Measurements from ENCODE around the gene TUBGCP6. TPM values are rescaled to one million over a fixed set of nuclear protein-coding genes. Genes with fewer than 3 reads are reported as not detected.

TUBGCP6 gene
- polyA plus RNA-seq, 3 donors, result 3.7 to 72.8 (median 4.3) TPM

- peaks cover 6% of the 10 kb centered on the region for H3K4me1 Mint-ChIP-seq
- intact Hi-C loops (cut with micrococcal nuclease), result no loop called here
- no peaks in the 10 kb centered on the region for H3K9me3 Mint-ChIP-seq
- WGBS (ENCODE audit: insufficient coverage), result 97% methylated on average over 50 of the region's 57 CpGs
- no peak overlapping the region for H3K4me2 ChIP-seq (replicated peaks; ENCODE audit: extremely low read depth, low read length, poor library complexity, severe bottlenecking)
- peaks cover 0 to 9% of the 10 kb centered on the region in 2 donors for H3K4me1 ChIP-seq (ENCODE audit: control insufficient read depth in 1 of 2, insufficient read depth in 2 of 2, low read length in 2 of 2)
- TF ChIP-seq, protein P1, sequence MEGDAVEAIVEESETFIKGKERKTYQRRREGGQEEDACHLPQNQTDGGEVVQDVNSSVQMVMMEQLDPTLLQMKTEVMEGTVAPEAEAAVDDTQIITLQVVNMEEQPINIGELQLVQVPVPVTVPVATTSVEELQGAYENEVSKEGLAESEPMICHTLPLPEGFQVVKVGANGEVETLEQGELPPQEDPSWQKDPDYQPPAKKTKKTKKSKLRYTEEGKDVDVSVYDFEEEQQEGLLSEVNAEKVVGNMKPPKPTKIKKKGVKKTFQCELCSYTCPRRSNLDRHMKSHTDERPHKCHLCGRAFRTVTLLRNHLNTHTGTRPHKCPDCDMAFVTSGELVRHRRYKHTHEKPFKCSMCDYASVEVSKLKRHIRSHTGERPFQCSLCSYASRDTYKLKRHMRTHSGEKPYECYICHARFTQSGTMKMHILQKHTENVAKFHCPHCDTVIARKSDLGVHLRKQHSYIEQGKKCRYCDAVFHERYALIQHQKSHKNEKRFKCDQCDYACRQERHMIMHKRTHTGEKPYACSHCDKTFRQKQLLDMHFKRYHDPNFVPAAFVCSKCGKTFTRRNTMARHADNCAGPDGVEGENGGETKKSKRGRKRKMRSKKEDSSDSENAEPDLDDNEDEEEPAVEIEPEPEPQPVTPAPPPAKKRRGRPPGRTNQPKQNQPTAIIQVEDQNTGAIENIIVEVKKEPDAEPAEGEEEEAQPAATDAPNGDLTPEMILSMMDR (IDR thresholded peaks at IDR 0.05), result no peak
- H3K27ac ChIP-seq (ENCODE audit: low read depth in 1 of 2, low read length in 2 of 2), result no peak overlapping the region
- peaks cover 88% of the 10 kb centered on the region for H4K20me1 ChIP-seq (ENCODE audit: insufficient read depth, low read length)
- peaks cover 38% of the 10 kb centered on the region for H3K79me2 ChIP-seq (ENCODE audit: insufficient read depth, low read length)
- peaks cover 86 to 90% of the 10 kb centered on the region in 2 donors for H3K36me3 ChIP-seq (replicated peaks in 1 of 2; ENCODE audit: control insufficient read depth in 1 of 2, insufficient read depth in 2 of 2, low read length in 2 of 2)
- H3K4me3 ChIP-seq (replicated peaks in 1 of 3; ENCODE audit: low read depth in 2 of 3, low read length in 3 of 3), result no peak overlapping the region
- peaks cover 68 to 94% of the 10 kb centered on the region in 2 donors for H3K36me3 Mint-ChIP-seq
- no peak overlapping the region for H3K27ac Mint-ChIP-seq
- H2AFZ ChIP-seq (ENCODE audit: insufficient read depth, low read depth, low read length, poor library complexity, severe bottlenecking), result no peak overlapping the region
- H3K27me3 Mint-ChIP-seq (ENCODE audit: low read depth in 3 of 3), result no peaks in the 10 kb centered on the region
- H3K9me3 ChIP-seq (replicated peaks in 1 of 2; ENCODE audit: control insufficient read depth in 1 of 2, insufficient read depth in 1 of 2, low read length in 2 of 2), result no peaks in the 10 kb centered on the region
- H3K9ac ChIP-seq (ENCODE audit: insufficient read depth, low read length, poor library complexity, severe bottlenecking), result no peak overlapping the region
- H3K4me3 Mint-ChIP-seq, result no peak overlapping the region
- no peaks in the 10 kb centered on the region for H3K27me3 ChIP-seq (ENCODE audit: control insufficient read depth in 2 of 2, insufficient read depth in 2 of 2, low read length in 2 of 2)
- no peak for DNase-seq
These were observed 27.9 kb downstream of the TUBGCP6 start for GRCh38 chr22:50216684-50217520.

- Mint-ChIP-seq H3K4me1 (peaks cover 6% of the 10 kb centered on the region), H3K27ac (peak overlapping the region in 1 of 7 donors; percentile 50), H3K4me3 (no peak overlapping the region), H3K9me3 (no peaks in the 10 kb centered on the region), H3K36me3 (peaks cover 67 to 92% of the 10 kb centered on the region in 2 donors), H3K27me3 (ENCODE audit: low read depth in 3 of 3) (no peaks in the 10 kb centered on the region)
- no peak overlapping the region for H3K4me3 ChIP-seq (replicated peaks in 1 of 3; ENCODE audit: low read depth in 2 of 3, low read length in 3 of 3)
- no peaks in the 10 kb centered on the region for H3K9me3 ChIP-seq (replicated peaks in 1 of 2; ENCODE audit: control insufficient read depth in 1 of 2, insufficient read depth in 1 of 2, low read length in 2 of 2)
- no peak overlapping the region for H3K27ac ChIP-seq (ENCODE audit: low read depth in 1 of 2, low read length in 2 of 2)
- 93% methylated on average over 11 of the region's 15 CpGs for WGBS (ENCODE audit: insufficient coverage)
- TF ChIP-seq, protein P1 (IDR thresholded peaks at IDR 0.05), result no peak
- no peak overlapping the region for H3K4me2 ChIP-seq (replicated peaks; ENCODE audit: extremely low read depth, low read length, poor library complexity, severe bottlenecking)
- H3K4me1 ChIP-seq (ENCODE audit: control insufficient read depth in 1 of 2, insufficient read depth in 2 of 2, low read length in 2 of 2), result peaks cover 0 to 9% of the 10 kb centered on the region in 2 donors
- H3K79me2 ChIP-seq (ENCODE audit: insufficient read depth, low read length), result peaks cover 42% of the 10 kb centered on the region
- no peaks in the 10 kb centered on the region for H3K27me3 ChIP-seq (ENCODE audit: control insufficient read depth in 2 of 2, insufficient read depth in 2 of 2, low read length in 2 of 2)
- H2AFZ ChIP-seq (ENCODE audit: insufficient read depth, low read depth, low read length, poor library complexity, severe bottlenecking), result no peak overlapping the region
- no peak overlapping the region for H3K9ac ChIP-seq (ENCODE audit: insufficient read depth, low read length, poor library complexity, severe bottlenecking)
- intact Hi-C loops (cut with micrococcal nuclease), result no loop called here
- no peak for DNase-seq
- peaks cover 82 to 90% of the 10 kb centered on the region in 2 donors for H3K36me3 ChIP-seq (replicated peaks in 1 of 2; ENCODE audit: control insufficient read depth in 1 of 2, insufficient read depth in 2 of 2, low read length in 2 of 2)
- peaks cover 95% of the 10 kb centered on the region for H4K20me1 ChIP-seq (ENCODE audit: insufficient read depth, low read length)
These were observed 28.7 kb downstream of the TUBGCP6 start for GRCh38 chr22:50216055-50216683.

All from CD14-positive monocyte (primary cell).